GM20000 (cell line): ENCODE data around the gene LUC7L3.

Experiments
- DNase-seq: peaks from one replicate; pipeline ENCODE4 v3.0.0; 2012; ENCODE audit warnings: low spot score
- CTCF ChIP-seq: IDR thresholded peaks from 2 replicates; pipeline ENCODE4 v1.5.1; 2012; ENCODE audit warnings: mild to moderate bottlenecking, control low read depth; ENCODE audit errors: extremely low read depth, missing control alignments

Gene LUC7L3

GRCh38 chr17:50783193-50783660 lies 63.8 kb downstream of the LUC7L3 start:
- peak; percentile 98 for TF ChIP-seq CTCF
- peak; percentile 88 for DNase-seq

GRCh38 chr17:50783905-50784304 lies 64.5 kb downstream of the LUC7L3 start:
- no peak for DNase-seq

GRCh38 chr17:50785126-50785525 lies 65.7 kb downstream of the LUC7L3 start:
- TF ChIP-seq CTCF = no peak
- DNase-seq = no peak

More at GRCh38 chr17:50783905-50784304, 64.5 kb downstream of the LUC7L3 start:
- no peak for TF ChIP-seq CTCF

- no peak for DNase-seq
- no peak for TF ChIP-seq CTCF
Observed at GRCh38 chr17:50785946-50786570, 66.7 kb downstream of the LUC7L3 start.

- TF ChIP-seq CTCF = no peak
- no peak for DNase-seq
Observed at GRCh38 chr17:50787106-50787505, 67.7 kb downstream of the LUC7L3 start.

- TF ChIP-seq CTCF = no peak
- DNase-seq = no peak
Observed at GRCh38 chr17:50790618-50791017, 71.2 kb downstream of the LUC7L3 start.

GRCh38 chr17:50792132-50792531 lies 72.7 kb downstream of the LUC7L3 start:
- TF ChIP-seq CTCF = no peak
- DNase-seq = no peak
